ENCODE measurements around the gene YTHDF2.

YTHDF2 gene

GRCh38 chr1:28817133-28817532 lies 80.4 kb downstream of the YTHDF2 start:
- Histone ChIP-seq H2AFZ (ENCODE audit: low read depth) (no peak overlapping the region), H4K20me1 (ENCODE audit: insufficient read depth) (no peaks in the 10 kb centered on the region), H3K4me2 (no peak overlapping the region), H3K27me3 (ENCODE audit: insufficient read depth, low read depth) (peaks cover 9% of the 10 kb centered on the region; the same call in 1 of the 2 replicates), H3K9ac (no peak overlapping the region), H3K27ac (no peak overlapping the region), H3K36me3 (ENCODE audit: insufficient read depth) (no peaks in the 10 kb centered on the region), H3K79me2 (ENCODE audit: insufficient read depth, low read depth) (no peaks in the 10 kb centered on the region), H3K4me1 (ENCODE audit: low read depth, poor library complexity, severe bottlenecking) (no peaks in the 10 kb centered on the region), H3K4me3 (IDR thresholded peaks at IDR 0.05; ENCODE audit: insufficient read depth, low read depth, low read length) (no peak overlapping the region)
- no peak for TF ChIP-seq CTCF (conservative IDR thresholded peaks at IDR 0.05; ENCODE audit: low read depth, low read length)

DNA sequence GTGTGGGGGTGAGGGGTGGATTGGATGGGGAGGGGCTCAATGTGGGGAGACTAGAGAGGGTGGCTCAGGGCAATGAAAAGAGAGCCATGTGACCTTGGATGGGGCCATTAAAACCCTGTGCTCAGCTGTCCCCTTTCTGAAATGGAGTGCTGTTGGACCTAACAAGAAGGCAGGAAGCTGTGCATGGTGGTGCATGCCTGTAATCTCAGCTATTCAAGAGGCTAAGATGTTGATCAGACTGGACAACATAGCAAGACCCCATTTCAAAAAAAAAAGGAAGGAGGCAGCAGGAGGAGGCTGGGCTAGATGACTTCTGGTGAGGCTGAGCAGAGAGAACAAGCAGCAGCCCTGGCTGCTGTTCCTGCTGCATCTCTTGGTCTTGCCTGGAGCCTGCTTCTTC lies 82.3 kb downstream of the YTHDF2 start:
- Histone ChIP-seq H3K79me2 (ENCODE audit: insufficient read depth, low read depth) (no peaks in the 10 kb centered on the region), H3K4me1 (ENCODE audit: low read depth, poor library complexity, severe bottlenecking) (no peaks in the 10 kb centered on the region), H3K4me3 (IDR thresholded peaks at IDR 0.05; ENCODE audit: insufficient read depth, low read depth, low read length) (no peak overlapping the region), H3K27ac (no peak overlapping the region), H3K9ac (no peak overlapping the region), H3K36me3 (ENCODE audit: insufficient read depth) (no peaks in the 10 kb centered on the region), H3K27me3 (ENCODE audit: insufficient read depth, low read depth) (peaks cover 4% of the 10 kb centered on the region; the same call in 1 of the 2 replicates), H4K20me1 (ENCODE audit: insufficient read depth) (no peaks in the 10 kb centered on the region), H2AFZ (ENCODE audit: low read depth) (no peak overlapping the region), H3K4me2 (no peak overlapping the region)
- no peak for TF ChIP-seq CTCF (conservative IDR thresholded peaks at IDR 0.05; ENCODE audit: low read depth, low read length)
